HepG2 (cell line): ENCODE results near the gene IQCH. TPM values are rescaled to one million over a fixed set of nuclear protein-coding genes. Genes with fewer than 3 reads are reported as not detected.

ENCODE experiments used
- ATAC-seq: fragments of 200-7000 bp; cut with Tn5 transposase; 3 replicates; pipeline ENCODE4 v1.9.1; 2020; ENCODE audit warnings: mild to moderate bottlenecking, moderate library complexity
- BruUV-seq: library from RNA; stranded (reverse); fragments of 400-500 nt; replicated peaks from 2 replicates; lab custom pipeline; 2021; lab: Mats Ljungman, UMichigan
- CTCF ChIA-PET: fragments of 300-600 bp; formaldehyde crosslinking; extraction: SDS; loops from one replicate; lab custom pipeline; 2021; ENCODE audit warnings: low total read pairs, inconsistent platforms, low intra/inter-chr PET ratio; lab: Yijun Ruan, JAX
- POLR2A ChIA-PET: fragments of 350-600 bp; sonication (Branson Sonifier 250); formaldehyde crosslinking; loops from one replicate; lab custom pipeline; 2020; ENCODE audit warnings: antibody characterized with exemption, inconsistent platforms; lab: Yijun Ruan, JAX
- DNase-seq: peaks from one replicate; pipeline ENCODE4 v3.0.0-alpha.2; 2015; ENCODE audit warnings: low spot score
- FAIRE-seq: peaks from 3 replicates; lab custom pipeline; 2011; peaks lifted over from hg19 to GRCh38; lab: Jason Lieb, UNC
- H2AFZ ChIP-seq: one replicate; pipeline ENCODE4 v1.6.1; 2011; ENCODE audit warnings: low read length, inconsistent platforms
- H3K27ac ChIP-seq: fragments of 300-600 bp; 3 replicates; pipeline ENCODE4 v1.8.0; 2011; ENCODE audit warnings: mixed run types, mild to moderate bottlenecking, mixed read lengths, low read length, inconsistent platforms; ENCODE audit not compliant: insufficient read depth; ENCODE audit errors: extremely low read length
- H3K27me3 ChIP-seq, 2 experiments: fragments of 200-600 bp in 1 of 2; 2 replicates in 1 of 2; 3 replicates in 1 of 2; pipeline versions ENCODE4 v1.6.0 to v1.8.0; 2011; ENCODE audit warnings: low read length in 2 of 2, mild to moderate bottlenecking in 2 of 2, moderate library complexity in 2 of 2, inconsistent platforms in 1 of 2; ENCODE audit not compliant: insufficient read depth in 2 of 2, control insufficient read depth in 1 of 2
- H3K36me3 ChIP-seq, 2 experiments: fragments of 200-600 bp in 1 of 2; replicated peaks in 1 of 2; 2 replicates in 1 of 2; 3 replicates in 1 of 2; pipeline versions ENCODE4 v1.5.1 to v1.8.0; 2011; ENCODE audit warnings: low read length in 2 of 2, inconsistent platforms in 1 of 2; ENCODE audit not compliant: insufficient read depth in 2 of 2, control insufficient read depth in 1 of 2
- H3K4me1 ChIP-seq: 2 replicates; pipeline ENCODE4 v1.5.1; 2012; ENCODE audit warnings: low read length, inconsistent platforms; ENCODE audit not compliant: insufficient read depth
- H3K4me2 ChIP-seq: 2 replicates; pipeline ENCODE4 v1.6.0; 2011; ENCODE audit warnings: low read depth, low read length, inconsistent platforms
- H3K4me3 ChIP-seq, 3 experiments: fragments of 200-600 bp in 1 of 3; sonication (generic), shearing (Covaris generic) in 1 of 3; replicated peaks in 1 of 3; 2 replicates each; pipeline ENCODE4 v1.5.1; 2011 to 2016; ENCODE audit warnings: low read length in 3 of 3, inconsistent platforms in 2 of 3, low read depth in 2 of 3, mild to moderate bottlenecking in 2 of 3, control low read depth in 1 of 3, mixed read lengths in 1 of 3; ENCODE audit not compliant: insufficient read depth in 1 of 3
- H3K79me2 ChIP-seq: one replicate; pipeline ENCODE4 v1.6.1; 2011; ENCODE audit warnings: low read length, inconsistent platforms; ENCODE audit not compliant: insufficient read depth
- H3K9ac ChIP-seq: 2 replicates; pipeline ENCODE4 v1.6.0; 2011; ENCODE audit warnings: mild to moderate bottlenecking, low read depth, low read length, inconsistent platforms; ENCODE audit not compliant: insufficient read depth
- H3K9me3 ChIP-seq: 2 replicates; pipeline ENCODE4 v1.5.1; 2012; ENCODE audit warnings: mild to moderate bottlenecking, low read length
- H4K20me1 ChIP-seq: 2 replicates; pipeline ENCODE4 v1.6.0; 2011; ENCODE audit warnings: inconsistent platforms, mild to moderate bottlenecking, low read length, moderate library complexity; ENCODE audit not compliant: insufficient read depth
- ARID3A ChIP-seq: IDR thresholded peaks from 2 replicates; pipeline ENCODE4 v1.6.1; 2012; ENCODE audit warnings: low read depth, low read length, improper control_type of control experiment
- CREB1 ChIP-seq, 2 experiments: fragments of 450-650 bp in 1 of 2; IDR thresholded peaks; 2 replicates each; pipeline ENCODE4 v1.6.1; 2016 to 2017; ENCODE audit warnings: control low read depth in 1 of 2, mild to moderate bottlenecking in 1 of 2, missing compliant biosample characterization in 1 of 2, missing genetic modification characterization in 1 of 2
- FOSL2 ChIP-seq: sonication (generic); formaldehyde crosslinking; IDR thresholded peaks from 2 replicates; pipeline ENCODE4 v1.4.0; 2020; ENCODE audit warnings: missing genetic modification reagents
- FOXP4 ChIP-seq: sonication (generic); formaldehyde crosslinking; IDR thresholded peaks from 2 replicates; pipeline ENCODE4 v1.4.0; 2020; ENCODE audit warnings: missing genetic modification reagents
- KDM5A ChIP-seq: fragments of 200-600 bp; sonication (generic); IDR thresholded peaks from 2 replicates; pipeline ENCODE4 v1.7.0; 2018; ENCODE audit warnings: antibody characterized with exemption, mild to moderate bottlenecking, low read length, borderline replicate concordance
- MTA3 ChIP-seq: sonication (generic); formaldehyde crosslinking; IDR thresholded peaks from 2 replicates; pipeline ENCODE4 v1.4.0; 2020; ENCODE audit warnings: missing genetic modification reagents
- RFX3 ChIP-seq: IDR thresholded peaks from 2 replicates; pipeline ENCODE4 v1.6.1; 2016; ENCODE audit warnings: missing biosample characterization, missing genetic modification reagents
- SP2 ChIP-seq: sonication (generic); formaldehyde crosslinking; IDR thresholded peaks from 2 replicates; pipeline ENCODE4 v1.5.1; 2020; ENCODE audit warnings: mild to moderate bottlenecking, missing genetic modification reagents
- ZNF333 ChIP-seq: sonication (generic); formaldehyde crosslinking; IDR thresholded peaks from 2 replicates; pipeline ENCODE4 v1.4.0; 2020; ENCODE audit warnings: mild to moderate bottlenecking, missing genetic modification reagents, borderline replicate concordance
- ZNF605 ChIP-seq: sonication (generic); formaldehyde crosslinking; IDR thresholded peaks from 2 replicates; pipeline ENCODE4 v1.8.0; 2022; ENCODE audit warnings: mild to moderate bottlenecking, missing genetic modification reagents
- WGBS: methylation state at CpG from one replicate; pipeline ENCODE4 v1.1.6; 2017; ENCODE audit warnings: low lambda C conversion rate; 5-methylcytosine and 5-hydroxymethylcytosine counted together
- in situ Hi-C: cut with HindIII; loops from 2 replicates; pipeline ENCODE4 v1.10.0; 2017; ENCODE audit warnings: low pct_unique_long_range_greater_than_20kb; ENCODE audit not compliant: extremely low pct_ligation_motif_present
- intact Hi-C: fragments of 100-400 bp; cut with micrococcal nuclease; formaldehyde crosslinking; loops from one replicate; pipeline ENCODE4 v1.10.0; 2022; ENCODE audit not compliant: unreplicated experiment
- polyA plus RNA-seq, 8 experiments: library from polyadenylated mRNA; depleted of rRNA in 3 of 8; stranded (reverse) in 7 of 8; unstranded in 1 of 8; fragments of >200 nt; fragmentation: Illumina TruSeq in 4 of 8; extraction: Trizol in 4 of 8; gene quantifications; 2 replicates each; pipeline versions ENCODE4 v1.2.1 to v1.2.3, GENCODE V29; 2011 to 2016; ENCODE audit warnings: low read depth in 4 of 8, missing spikeins in 1 of 8, mixed read lengths in 1 of 8; ENCODE audit not compliant: insufficient read depth in 1 of 8
- total RNA-seq, 5 experiments: library from RNA; depleted of rRNA; stranded (reverse); fragments of >200 nt; fragmentation: Illumina TruSeq; extraction: Trizol; gene quantifications; 2 replicates each; pipeline ENCODE4 v1.2.3, GENCODE V29; 2016; ENCODE audit warnings: low read depth in 1 of 5
- TF ChIP-seq, protein P1 (sequence below): sonication (generic); formaldehyde crosslinking; IDR thresholded peaks from 2 replicates; pipeline ENCODE4 v1.4.0; 2020; ENCODE audit warnings: missing genetic modification reagents
- TF ChIP-seq, protein P2 (sequence below): IDR thresholded peaks from 2 replicates; pipeline ENCODE4 v1.6.1; 2012; ENCODE audit warnings: low read length, improper control_type of control experiment

The IQCH gene
- total and polyA plus RNA-seq, 2 of the 13 experiments (the other 11 are each of a cell fraction or from before 2014, with no cell fraction given), result 0.16 to 0.55 TPM

GRCh38 chr15:67369359-67369998, 114.9 kb downstream of the IQCH start:
- no TSS peak for BruUV-seq
- Histone ChIP-seq H3K9me3 (no peaks in the 10 kb centered on the region), H3K36me3 (no peaks in the 10 kb centered on the region), H3K9ac (no peak overlapping the region), H3K4me2 (no peak overlapping the region), H3K4me1 (no peaks in the 10 kb centered on the region), H3K79me2 (no peaks in the 10 kb centered on the region), H3K27me3 (peaks cover 2 to 9% of the 10 kb centered on the region in 2 experiments; a peak in 3 of 5 replicates), H2AFZ (no peak overlapping the region), H3K4me3 (no peak overlapping the region), H4K20me1 (no peaks in the 10 kb centered on the region), H3K27ac (no peak overlapping the region)
- POLR2A ChIA-PET, result no interaction called here
- DNase-seq, result no peak
- in situ Hi-C loops (no loop called here), intact Hi-C loops (no loop called here)
- FAIRE-seq, result no peak
- CTCF ChIA-PET, result no interaction called here
- ATAC-seq, result no peak
- 78% methylated on average over 2 of the region's 2 CpGs for WGBS
- no peak for TF ChIP-seq RFX3 (CRISPR knock-in tag)
- TF ChIP-seq, protein P1, sequence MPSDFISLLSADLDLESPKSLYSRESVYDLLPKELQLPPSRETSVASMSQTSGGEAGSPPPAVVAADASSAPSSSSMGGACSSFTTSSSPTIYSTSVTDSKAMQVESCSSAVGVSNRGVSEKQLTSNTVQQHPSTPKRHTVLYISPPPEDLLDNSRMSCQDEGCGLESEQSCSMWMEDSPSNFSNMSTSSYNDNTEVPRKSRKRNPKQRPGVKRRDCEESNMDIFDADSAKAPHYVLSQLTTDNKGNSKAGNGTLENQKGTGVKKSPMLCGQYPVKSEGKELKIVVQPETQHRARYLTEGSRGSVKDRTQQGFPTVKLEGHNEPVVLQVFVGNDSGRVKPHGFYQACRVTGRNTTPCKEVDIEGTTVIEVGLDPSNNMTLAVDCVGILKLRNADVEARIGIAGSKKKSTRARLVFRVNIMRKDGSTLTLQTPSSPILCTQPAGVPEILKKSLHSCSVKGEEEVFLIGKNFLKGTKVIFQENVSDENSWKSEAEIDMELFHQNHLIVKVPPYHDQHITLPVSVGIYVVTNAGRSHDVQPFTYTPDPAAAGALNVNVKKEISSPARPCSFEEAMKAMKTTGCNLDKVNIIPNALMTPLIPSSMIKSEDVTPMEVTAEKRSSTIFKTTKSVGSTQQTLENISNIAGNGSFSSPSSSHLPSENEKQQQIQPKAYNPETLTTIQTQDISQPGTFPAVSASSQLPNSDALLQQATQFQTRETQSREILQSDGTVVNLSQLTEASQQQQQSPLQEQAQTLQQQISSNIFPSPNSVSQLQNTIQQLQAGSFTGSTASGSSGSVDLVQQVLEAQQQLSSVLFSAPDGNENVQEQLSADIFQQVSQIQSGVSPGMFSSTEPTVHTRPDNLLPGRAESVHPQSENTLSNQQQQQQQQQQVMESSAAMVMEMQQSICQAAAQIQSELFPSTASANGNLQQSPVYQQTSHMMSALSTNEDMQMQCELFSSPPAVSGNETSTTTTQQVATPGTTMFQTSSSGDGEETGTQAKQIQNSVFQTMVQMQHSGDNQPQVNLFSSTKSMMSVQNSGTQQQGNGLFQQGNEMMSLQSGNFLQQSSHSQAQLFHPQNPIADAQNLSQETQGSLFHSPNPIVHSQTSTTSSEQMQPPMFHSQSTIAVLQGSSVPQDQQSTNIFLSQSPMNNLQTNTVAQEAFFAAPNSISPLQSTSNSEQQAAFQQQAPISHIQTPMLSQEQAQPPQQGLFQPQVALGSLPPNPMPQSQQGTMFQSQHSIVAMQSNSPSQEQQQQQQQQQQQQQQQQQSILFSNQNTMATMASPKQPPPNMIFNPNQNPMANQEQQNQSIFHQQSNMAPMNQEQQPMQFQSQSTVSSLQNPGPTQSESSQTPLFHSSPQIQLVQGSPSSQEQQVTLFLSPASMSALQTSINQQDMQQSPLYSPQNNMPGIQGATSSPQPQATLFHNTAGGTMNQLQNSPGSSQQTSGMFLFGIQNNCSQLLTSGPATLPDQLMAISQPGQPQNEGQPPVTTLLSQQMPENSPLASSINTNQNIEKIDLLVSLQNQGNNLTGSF, result no peak
- no peak for TF ChIP-seq SP2 (CRISPR knock-in tag)
- no peak for TF ChIP-seq ARID3A
- no peak for TF ChIP-seq MTA3 (CRISPR knock-in tag)
- no peak for TF ChIP-seq FOXP4 (CRISPR knock-in tag)
- TF ChIP-seq ZNF605 (CRISPR knock-in tag), result no peak
- TF ChIP-seq, protein P2, sequence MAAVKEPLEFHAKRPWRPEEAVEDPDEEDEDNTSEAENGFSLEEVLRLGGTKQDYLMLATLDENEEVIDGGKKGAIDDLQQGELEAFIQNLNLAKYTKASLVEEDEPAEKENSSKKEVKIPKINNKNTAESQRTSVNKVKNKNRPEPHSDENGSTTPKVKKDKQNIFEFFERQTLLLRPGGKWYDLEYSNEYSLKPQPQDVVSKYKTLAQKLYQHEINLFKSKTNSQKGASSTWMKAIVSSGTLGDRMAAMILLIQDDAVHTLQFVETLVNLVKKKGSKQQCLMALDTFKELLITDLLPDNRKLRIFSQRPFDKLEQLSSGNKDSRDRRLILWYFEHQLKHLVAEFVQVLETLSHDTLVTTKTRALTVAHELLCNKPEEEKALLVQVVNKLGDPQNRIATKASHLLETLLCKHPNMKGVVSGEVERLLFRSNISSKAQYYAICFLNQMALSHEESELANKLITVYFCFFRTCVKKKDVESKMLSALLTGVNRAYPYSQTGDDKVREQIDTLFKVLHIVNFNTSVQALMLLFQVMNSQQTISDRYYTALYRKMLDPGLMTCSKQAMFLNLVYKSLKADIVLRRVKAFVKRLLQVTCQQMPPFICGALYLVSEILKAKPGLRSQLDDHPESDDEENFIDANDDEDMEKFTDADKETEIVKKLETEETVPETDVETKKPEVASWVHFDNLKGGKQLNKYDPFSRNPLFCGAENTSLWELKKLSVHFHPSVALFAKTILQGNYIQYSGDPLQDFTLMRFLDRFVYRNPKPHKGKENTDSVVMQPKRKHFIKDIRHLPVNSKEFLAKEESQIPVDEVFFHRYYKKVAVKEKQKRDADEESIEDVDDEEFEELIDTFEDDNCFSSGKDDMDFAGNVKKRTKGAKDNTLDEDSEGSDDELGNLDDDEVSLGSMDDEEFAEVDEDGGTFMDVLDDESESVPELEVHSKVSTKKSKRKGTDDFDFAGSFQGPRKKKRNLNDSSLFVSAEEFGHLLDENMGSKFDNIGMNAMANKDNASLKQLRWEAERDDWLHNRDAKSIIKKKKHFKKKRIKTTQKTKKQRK, result no peak
- no peak for TF ChIP-seq CREB1 (IDR thresholded peaks at IDR 0.05)
- no peak for TF ChIP-seq CREB1 (CRISPR knock-in tag; IDR thresholded peaks at IDR 0.05)
- TF ChIP-seq KDM5A, result no peak
- no peak for TF ChIP-seq ZNF333 (CRISPR knock-in tag)
- no peak for TF ChIP-seq FOSL2 (CRISPR knock-in tag)
